ENCODE measurements around the gene MYL3.

The MYL3 gene

GRCh38 chr3:46899151-46900006, 36.1 kb upstream of the MYL3 start:
- DNase-seq (ENCODE audit: low read depth in 3 of 3), result no peak

- no peak for DNase-seq (ENCODE audit: low read depth in 3 of 3)
Measured at GRCh38 chr3:46898321-46899150, 35.3 kb upstream of the MYL3 start.

DNA sequence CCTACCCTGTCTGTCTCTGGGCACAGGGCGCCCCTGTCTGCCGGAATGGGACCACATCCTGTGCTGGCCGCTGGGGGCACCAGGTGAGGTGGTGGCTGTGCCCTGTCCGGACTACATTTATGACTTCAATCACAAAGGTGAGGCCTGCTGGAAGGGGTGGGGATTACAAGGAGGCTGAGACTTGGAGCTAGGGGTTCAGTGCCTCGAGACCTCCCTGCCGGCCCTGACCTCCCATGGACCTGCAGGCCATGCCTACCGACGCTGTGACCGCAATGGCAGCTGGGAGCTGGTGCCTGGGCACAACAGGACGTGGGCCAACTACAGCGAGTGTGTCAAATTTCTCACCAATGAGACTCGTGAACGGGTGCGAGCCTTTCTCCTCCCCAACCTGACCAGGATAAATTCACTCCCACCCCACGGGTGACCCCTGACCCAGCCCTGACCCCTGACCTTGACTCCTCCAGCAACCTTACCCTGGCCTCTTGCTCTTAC, 34.6 kb upstream of the MYL3 start:
- no peak for DNase-seq (ENCODE audit: low read depth in 3 of 3)

DNA sequence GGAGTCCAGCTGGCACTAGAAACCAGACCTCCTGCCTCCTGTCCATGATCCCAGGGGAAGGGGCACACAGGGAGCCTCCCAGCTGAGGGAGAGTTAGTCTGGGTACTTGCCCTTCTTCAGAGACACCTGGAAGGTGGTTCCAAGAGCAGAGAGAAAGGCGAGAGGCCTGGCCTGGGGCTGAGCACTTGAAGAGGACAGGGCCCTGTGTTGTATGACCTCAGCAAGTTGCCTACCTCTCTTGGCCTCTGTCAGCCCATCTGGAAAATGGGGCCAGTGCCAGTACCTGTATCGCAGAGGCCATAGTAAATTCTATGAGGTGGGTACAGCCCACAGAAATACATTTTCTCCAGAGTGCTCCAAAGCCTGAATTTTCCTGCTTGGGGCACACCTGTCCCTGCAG, 33.8 kb upstream of the MYL3 start:
- DNase-seq (ENCODE audit: low read depth in 3 of 3), result no peak

GRCh38 chr3:46896386-46896785, 33.1 kb upstream of the MYL3 start:
- no peak for DNase-seq (ENCODE audit: low read depth in 3 of 3)

GRCh38 chr3:46895761-46896160, 32.5 kb upstream of the MYL3 start:
- no peak for DNase-seq (ENCODE audit: low read depth in 3 of 3)

GRCh38 chr3:46895204-46895660, 32.0 kb upstream of the MYL3 start:
- DNase-seq (ENCODE audit: low read depth in 3 of 3), result peak; percentile 52 to 78 (median 63)

DNA sequence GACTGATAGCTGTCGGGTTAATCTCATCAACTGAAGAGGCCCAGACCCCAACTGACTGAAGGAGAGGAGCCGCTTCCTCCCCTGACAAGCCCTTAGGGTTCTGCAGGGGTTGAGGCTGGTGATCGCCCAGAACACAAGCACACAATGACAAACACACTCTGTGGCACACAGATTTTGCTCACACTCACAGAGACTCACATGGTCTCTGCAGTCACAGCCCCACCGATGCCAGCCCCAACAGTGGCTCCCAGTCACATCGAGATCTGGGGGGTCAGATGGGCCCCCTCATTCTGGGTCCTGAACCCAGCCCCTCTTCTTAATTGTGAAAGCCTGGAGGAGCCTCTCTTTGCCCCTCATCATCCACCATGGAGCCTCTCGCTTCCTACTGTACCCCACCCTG, 31.0 kb upstream of the MYL3 start:
- DNase-seq (ENCODE audit: low read depth in 3 of 3), result no peak

DNA sequence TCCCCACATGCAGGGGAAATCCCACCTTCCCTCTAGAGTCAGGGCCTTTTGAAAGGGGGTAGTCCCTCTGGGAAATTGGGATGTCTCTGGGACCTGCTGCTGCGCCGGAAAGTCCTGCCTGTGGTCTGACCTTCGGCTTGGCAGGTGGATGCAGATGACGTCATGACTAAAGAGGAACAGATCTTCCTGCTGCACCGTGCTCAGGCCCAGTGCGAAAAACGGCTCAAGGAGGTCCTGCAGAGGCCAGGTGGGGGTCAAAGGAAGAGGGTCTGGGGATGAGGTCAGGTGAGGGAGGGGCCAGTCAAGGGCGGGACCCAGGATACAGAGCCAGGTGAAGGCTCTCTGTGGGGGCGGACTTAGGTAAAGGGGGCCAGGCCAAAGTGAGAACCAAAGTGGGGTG, 30.5 kb upstream of the MYL3 start:
- DNase-seq (ENCODE audit: low read depth in 3 of 3), result no peak

DNA sequence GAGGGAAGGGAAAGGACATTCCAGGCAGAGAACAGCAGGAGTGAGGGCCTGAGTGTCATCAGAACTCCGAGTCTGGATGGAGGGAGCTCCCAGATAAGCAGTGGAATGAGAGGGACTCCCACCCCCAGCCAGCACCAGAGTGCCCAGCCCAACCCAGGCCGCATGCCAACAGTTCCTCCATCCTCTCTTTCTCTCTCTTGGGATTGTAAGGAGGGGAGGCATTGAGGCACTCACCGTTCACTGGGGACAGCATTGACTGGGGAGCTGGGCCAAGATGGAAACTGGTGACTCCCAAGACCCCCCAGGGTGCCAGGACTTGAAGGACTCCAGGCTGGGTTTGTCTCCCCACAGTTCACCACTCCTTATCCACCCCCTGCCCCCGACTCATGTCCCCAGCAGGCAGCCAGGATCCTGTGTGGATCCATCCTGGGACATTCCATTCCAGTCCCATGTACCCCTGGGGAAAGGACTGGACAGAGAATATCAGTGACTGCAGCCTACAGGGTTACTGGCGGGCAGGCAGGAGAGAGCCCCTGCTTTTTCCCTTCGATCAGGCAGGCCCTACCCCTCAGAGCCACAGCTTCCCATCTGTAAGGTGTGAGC, 30.0 kb upstream of the MYL3 start:
- DNase-seq (ENCODE audit: low read depth in 3 of 3), result no peak

DNA sequence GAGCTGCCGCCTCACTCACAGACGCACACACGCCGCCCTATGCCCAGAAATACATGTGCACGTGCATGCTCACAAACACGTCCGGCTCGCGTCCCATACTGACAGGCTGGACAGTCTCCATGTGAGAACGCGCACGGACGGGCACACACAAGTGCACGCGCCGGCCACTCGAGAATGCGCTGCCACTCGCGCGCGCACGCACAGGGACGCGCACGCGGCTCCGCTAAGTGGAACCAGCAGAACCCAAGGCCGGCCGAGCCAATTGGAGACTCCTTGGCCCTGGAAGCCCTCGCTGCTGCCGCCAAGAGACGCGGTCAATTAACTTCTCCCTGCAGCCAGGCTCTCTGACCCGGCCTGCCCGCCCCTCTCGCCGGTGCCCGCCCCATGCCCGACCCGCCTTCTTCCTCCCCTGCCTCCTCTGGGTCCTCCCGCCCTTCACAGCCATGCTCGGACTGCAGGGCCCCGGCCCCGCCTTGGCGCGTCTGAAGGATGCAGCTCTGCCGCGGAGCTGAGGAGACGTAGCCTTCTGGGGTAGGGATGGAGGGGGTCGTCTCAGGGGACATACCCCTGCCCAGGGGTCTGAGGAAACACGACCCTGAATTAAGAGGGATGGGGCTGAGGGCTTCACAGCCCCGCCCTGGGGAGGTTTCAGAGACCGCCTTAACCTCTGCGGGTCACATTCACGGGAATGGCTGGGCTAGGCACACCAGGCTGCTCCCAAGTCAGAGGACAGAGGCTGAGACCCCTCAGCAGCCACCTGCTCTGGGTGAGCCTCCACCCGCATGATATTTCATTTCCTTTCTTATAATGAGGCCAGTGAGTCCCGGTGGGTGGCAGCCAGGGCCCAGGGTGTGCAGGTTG, 29.3 kb upstream of the MYL3 start:
- no peak for DNase-seq (ENCODE audit: low read depth in 3 of 3)

DNA sequence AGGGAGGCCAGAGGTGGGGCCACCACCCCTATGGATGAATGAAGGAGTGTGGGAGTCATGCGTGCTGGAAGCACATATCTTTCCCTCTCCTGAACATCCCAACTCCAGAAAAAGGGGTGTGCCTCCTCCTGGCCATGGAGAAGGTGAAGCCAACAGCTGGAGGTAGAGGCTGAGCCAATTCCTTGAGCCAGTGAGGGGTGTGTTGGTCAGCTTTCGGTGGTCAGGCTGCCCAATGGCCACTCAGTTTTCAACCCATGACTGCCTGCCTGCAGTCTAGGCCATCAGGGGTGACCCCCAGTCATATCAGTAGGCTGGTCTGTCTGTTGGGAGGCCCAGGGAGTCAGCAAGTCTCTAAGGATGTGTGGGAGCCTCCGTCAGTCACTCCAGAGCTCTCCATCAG, 27.9 kb upstream of the MYL3 start:
- no peak for DNase-seq (ENCODE audit: low read depth in 3 of 3)

DNA sequence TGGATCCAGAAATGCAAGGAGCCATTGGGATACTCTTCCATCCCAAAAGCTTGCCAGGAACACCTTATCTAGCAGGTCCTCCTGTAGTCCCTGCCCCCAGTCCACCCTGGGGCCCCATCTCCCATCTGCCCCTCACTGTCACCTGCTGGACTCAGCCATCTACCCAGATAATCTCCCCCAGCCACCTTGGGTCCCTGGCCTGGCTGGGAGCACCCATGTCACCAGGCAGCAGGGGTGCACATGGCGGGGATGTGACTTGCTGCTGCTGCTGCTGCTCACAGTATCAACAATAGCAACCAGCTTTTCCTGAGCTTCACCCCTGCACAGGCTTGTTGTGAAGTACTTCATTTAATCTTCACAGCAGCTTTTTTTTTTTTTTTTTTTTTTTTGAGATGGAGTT, 26.9 kb upstream of the MYL3 start:
- DNase-seq (ENCODE audit: low read depth in 3 of 3), result no peak

DNA sequence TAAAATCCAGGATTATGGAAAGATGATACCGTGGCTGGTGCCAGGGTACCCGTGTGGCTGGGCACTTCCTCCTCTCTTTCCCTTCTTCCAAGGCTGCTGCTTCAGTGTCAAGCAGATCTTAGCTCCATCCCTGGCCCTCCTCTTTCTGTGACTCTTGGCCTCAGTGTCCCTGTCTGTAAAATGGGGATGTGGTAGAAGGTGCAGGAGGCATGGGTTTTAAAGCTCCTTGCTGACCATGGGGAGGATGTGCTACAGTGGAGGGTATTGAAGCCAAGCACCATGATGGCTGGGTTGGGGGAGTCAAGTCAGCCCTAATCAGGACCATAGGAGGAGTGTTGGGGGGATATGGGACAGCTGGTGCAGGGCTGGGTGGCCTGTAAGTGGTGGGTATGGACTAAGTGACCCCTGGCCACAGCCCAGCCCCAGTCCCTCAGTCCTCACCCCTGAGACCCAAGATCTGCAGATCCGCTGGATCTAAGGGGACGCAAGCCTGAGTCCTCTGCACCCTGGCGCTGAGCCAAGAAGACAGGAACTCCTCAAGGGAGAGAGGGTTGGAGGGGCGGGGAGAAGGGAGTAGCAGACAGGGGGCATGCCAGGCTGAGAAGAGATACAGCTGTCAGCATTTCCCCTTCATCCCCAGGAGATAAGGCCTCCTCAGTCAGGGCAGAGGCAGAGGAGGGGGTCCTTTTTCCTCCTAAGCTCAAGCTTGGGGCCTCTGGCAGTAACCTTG, 26.3 kb upstream of the MYL3 start:
- DNase-seq (ENCODE audit: low read depth in 3 of 3), result no peak

DNA sequence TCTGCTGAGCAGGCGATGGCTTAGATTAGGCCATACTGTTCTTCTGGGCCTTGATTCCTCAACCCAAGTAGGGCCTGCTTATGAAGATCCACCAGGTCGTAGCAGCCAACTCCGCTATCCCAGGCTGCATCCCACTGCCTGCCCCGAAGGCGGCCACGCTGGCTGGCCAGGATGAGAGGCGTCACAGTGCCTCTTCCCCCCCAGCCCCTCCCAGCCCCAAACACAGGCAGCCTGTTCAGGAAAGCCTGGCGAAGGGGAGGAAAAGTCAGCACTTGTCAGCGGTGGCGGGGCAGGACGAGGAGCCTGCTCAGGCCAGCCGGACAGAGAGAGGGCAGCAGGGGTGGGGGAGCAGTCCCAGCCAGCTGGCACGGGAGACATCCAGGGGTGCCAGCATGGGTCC, 25.5 kb upstream of the MYL3 start:
- no peak for DNase-seq (ENCODE audit: low read depth in 3 of 3)

DNA sequence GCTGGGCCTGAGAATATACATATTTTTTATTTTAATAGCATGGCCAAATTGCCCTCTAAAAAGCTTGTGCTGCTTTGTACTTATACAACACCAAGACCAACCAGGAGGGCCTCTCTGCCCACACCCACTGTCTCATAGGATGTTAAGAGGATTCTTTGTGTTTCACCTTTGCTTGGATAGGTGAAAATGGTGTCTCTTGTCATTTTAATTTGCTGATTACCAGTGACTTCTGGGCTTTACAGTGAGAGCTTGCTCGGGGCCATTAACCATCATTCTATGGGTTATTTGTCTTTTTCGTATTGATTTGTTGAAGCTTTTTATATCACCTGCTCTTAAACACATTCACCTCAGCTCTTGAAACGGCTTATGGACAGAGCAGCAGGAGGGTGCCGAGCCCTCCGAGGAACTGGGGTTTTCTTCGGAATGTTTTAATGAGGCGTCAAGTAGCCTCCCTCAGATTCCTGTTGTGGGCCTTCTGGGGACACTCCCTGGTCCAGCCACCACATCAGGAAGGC, 24.8 kb upstream of the MYL3 start:
- DNase-seq (ENCODE audit: low read depth in 3 of 3), result no peak

DNA sequence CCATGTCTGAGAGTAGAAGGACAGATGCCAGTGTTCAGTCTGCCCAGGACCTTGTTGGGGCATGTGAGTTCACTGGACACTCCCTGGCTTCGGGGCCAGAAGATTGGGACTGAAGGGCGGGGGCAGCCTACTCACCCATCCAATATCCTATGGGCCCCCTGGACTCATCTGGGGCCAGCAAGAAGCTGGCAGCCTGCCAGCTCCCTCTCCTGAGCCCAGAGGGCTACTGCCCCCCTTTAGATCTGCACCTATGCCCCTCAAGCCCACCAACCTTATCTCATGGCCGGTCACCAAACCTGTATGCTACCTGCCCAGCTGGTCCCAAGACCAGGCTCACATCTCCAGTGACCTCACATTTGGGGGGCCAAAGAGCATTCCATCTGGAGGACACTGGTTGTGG, 22.4 kb upstream of the MYL3 start:
- DNase-seq (ENCODE audit: low read depth in 3 of 3), result no peak

GRCh38 chr3:46884929-46885328, 21.7 kb upstream of the MYL3 start:
- no peak for DNase-seq (ENCODE audit: low read depth in 3 of 3)

DNA sequence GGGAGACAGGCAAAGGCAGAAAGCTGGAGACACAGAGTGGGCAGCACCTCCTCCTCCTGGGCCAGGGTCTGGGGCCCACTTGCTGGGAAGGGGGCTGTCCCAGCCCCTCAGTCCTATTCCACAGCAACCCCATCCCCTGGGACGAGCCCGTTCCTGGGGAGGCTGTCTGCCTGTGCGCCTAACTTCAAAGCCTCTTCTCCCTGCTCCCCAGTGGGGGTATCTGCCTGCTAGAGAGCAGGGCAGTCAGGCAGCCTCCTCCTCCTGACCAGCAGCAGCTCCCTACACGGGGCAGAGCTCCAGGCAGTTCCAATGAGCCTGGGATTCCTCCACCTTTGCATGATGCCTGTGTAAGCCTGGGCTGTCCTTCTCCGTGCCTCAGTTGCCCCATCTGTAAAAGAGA, 21.2 kb upstream of the MYL3 start:
- DNase-seq (ENCODE audit: low read depth in 3 of 3), result no peak

DNA sequence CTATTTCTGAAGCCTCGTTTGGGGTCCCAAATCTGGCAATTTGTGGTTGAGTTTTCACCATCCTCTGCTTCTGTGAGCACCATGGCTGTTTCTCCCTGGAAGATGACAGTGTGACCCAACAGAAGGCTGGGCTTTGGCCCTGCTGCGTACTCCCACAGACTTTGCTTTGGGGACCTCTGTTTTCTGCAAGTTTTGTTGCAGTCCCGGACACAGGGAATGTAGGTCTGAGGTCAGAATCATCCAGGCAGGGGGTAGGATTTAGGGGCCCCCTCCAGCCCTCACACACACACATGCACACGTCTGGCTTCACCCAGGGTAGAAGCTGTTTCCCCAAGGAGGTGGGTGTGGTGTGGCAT, 20.6 kb upstream of the MYL3 start:
- DNase-seq (ENCODE audit: low read depth in 3 of 3), result no peak
